Brain pericyte (primary cell): ENCODE results near the gene ROPN1B.

Experiments
- DNase-seq: peaks from one replicate; pipeline ENCODE4 v3.0.0-alpha.2; 2012; ENCODE audit warnings: low read depth, low spot score

ROPN1B gene

DNA sequence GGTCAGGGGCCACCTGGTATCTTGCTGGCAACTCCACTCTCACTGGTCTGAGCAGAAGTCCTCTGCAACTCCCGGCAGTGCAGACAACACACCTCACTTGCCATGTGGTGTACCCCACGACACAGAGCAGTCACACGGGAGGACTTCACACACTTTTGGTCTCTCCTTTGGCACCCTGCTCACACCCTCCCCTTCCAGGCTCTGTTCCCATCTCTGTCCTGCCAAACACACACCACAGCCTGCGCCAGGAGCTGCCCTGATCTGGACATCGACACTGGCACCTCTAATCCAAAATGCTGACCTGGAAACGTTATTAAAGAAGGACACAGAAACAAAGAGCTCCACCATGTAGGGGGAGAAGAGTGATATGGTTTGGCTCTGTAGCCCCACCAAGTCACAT, 57.8 kb downstream of the ROPN1B start:
- DNase-seq, result no peak

DNA sequence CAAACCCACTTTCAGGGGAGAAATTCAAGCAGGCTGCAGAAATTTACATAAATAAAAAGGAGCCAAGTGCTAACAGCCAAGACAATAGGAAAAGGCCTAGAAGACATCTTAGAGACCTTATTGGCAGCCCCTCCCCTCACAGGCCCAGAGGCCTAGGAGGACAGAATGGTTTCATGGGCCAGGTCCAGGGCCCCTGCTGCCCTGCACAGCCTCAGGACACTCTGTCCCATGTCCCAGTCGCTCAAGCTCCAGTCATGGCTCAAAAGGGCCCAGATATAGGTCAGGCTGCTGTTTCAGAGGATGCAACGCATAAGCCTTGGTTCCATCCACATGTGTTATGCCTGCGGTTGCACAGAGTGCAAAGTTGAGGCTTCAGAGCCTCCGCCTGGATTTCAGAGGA, 59.1 kb downstream of the ROPN1B start:
- no peak for DNase-seq

GRCh38 chr3:126029241-126029640, 60.3 kb downstream of the ROPN1B start:
- DNase-seq, result no peak

- no peak for DNase-seq
Measured at GRCh38 chr3:126030455-126030854, 61.5 kb downstream of the ROPN1B start.

GRCh38 chr3:126031981-126032471, 63.0 kb downstream of the ROPN1B start:
- no peak for DNase-seq
